GM18502 (cell line): ENCODE results near the gene BLNK.
"Not testable (repeated sequence)": the region's sequence is repeated elsewhere in the genome, so short reads cannot be mapped to it uniquely, and the experiment has no call there.

Source experiments
- ATAC-seq: cut with Tn5 transposase; IDR thresholded peaks from one replicate; pipeline ENCODE4 v1.9.1; 2021; ENCODE audit warnings: mild to moderate bottlenecking; ENCODE audit not compliant: unreplicated experiment, poor library complexity

The BLNK gene

GRCh38 chr10:96230527-96230926, 40.8 kb downstream of the BLNK start:
- no peak for ATAC-seq

GRCh38 chr10:96229568-96230030, 41.8 kb downstream of the BLNK start:
- ATAC-seq = no peak

- no peak for ATAC-seq
Measured at GRCh38 chr10:96228408-96228994, 42.9 kb downstream of the BLNK start.

GRCh38 chr10:96227206-96227605, 44.2 kb downstream of the BLNK start:
- ATAC-seq = no peak

GRCh38 chr10:96225119-96225518, 46.2 kb downstream of the BLNK start:
- no peak for ATAC-seq

- ATAC-seq = no peak
Measured at GRCh38 chr10:96222908-96223307, 48.5 kb downstream of the BLNK start.

GRCh38 chr10:96222441-96222840, 48.9 kb downstream of the BLNK start:
- ATAC-seq = no peak

GRCh38 chr10:96218826-96219225, 52.5 kb downstream of the BLNK start:
- no peak for ATAC-seq

GRCh38 chr10:96217711-96218110, 53.7 kb downstream of the BLNK start:
- ATAC-seq = no peak

- no peak for ATAC-seq
Measured at GRCh38 chr10:96216775-96217174, 54.6 kb downstream of the BLNK start.

GRCh38 chr10:96212911-96213310, 58.5 kb downstream of the BLNK start:
- no peak for ATAC-seq

- no peak for ATAC-seq
Measured at GRCh38 chr10:96211764-96212163, 59.6 kb downstream of the BLNK start.

GRCh38 chr10:96208946-96209345, 62.4 kb downstream of the BLNK start:
- ATAC-seq = no peak

- peak; percentile 60 for ATAC-seq
Measured at GRCh38 chr10:96208271-96208670, 63.1 kb downstream of the BLNK start.

- ATAC-seq = no peak
Measured at GRCh38 chr10:96205580-96205979, 65.8 kb downstream of the BLNK start.

GRCh38 chr10:96201525-96201924, 69.8 kb downstream of the BLNK start:
- ATAC-seq = no peak

GRCh38 chr10:96189505-96189904, 81.9 kb downstream of the BLNK start:
- not testable (repeated sequence) for ATAC-seq

- no peak for ATAC-seq
Measured at GRCh38 chr10:96188916-96189315, 82.5 kb downstream of the BLNK start.

- no peak for ATAC-seq
Measured at GRCh38 chr10:96188421-96188820, 82.9 kb downstream of the BLNK start.

- no peak for ATAC-seq
Measured at GRCh38 chr10:96176985-96177384, 94.4 kb downstream of the BLNK start.

GRCh38 chr10:96172666-96173065, 98.7 kb downstream of the BLNK start:
- ATAC-seq = no peak

GRCh38 chr10:96170230-96170629, 101.1 kb downstream of the BLNK start:
- no peak for ATAC-seq

GRCh38 chr10:96168546-96168945, 102.8 kb downstream of the BLNK start:
- no peak for ATAC-seq
